GM12878 (cell line): ENCODE results near the gene ERFL. TPM values are rescaled to one million over a fixed set of nuclear protein-coding genes. Genes with fewer than 3 reads are reported as not detected.

Source experiments
- ATF7 ChIP-seq: fragments of 450-650 bp; IDR thresholded peaks from 2 replicates; pipeline ENCODE4 v1.6.1; 2016; ENCODE audit warnings: low read depth, mild to moderate bottlenecking
- BACH1 ChIP-seq: fragments of 450-650 bp; IDR thresholded peaks from 2 replicates; pipeline ENCODE4 v1.6.1; 2017; ENCODE audit warnings: mild to moderate bottlenecking, borderline replicate concordance
- CBX3 ChIP-seq: fragments of 200-600 bp; sonication (generic); IDR thresholded peaks from 2 replicates; pipeline ENCODE4 v1.6.1; 2016; ENCODE audit warnings: low read depth, borderline replicate concordance
- CREB1 ChIP-seq: IDR thresholded peaks from 2 replicates; pipeline ENCODE4 v1.6.1; 2012; ENCODE audit warnings: low read depth, mild to moderate bottlenecking, inconsistent platforms
- CTCF ChIP-seq, 3 experiments: IDR thresholded peaks in 2 of 3; conservative IDR thresholded peaks in 1 of 3; 2 replicates each; pipeline ENCODE4 v1.5.1; 2011; ENCODE audit warnings: low read depth in 3 of 3, low read length in 3 of 3, mild to moderate bottlenecking in 3 of 3, control low read depth in 2 of 3, moderate library complexity in 2 of 3, inconsistent platforms in 1 of 3, mixed read lengths in 1 of 3; ENCODE audit not compliant: control insufficient read depth in 2 of 3, insufficient read depth in 1 of 3; ENCODE audit errors: extremely low read depth in 1 of 3
- HDAC6 ChIP-seq: fragments of 200-600 bp; sonication (generic); IDR thresholded peaks from one replicate; pipeline ENCODE4 v1.8.0; 2017; ENCODE audit warnings: antibody characterized with exemption; ENCODE audit not compliant: unreplicated experiment
- IKZF1 ChIP-seq: fragments of 450-650 bp; conservative IDR thresholded peaks from 2 replicates; pipeline ENCODE4 v1.6.1; 2017; ENCODE audit warnings: antibody characterized with exemption, mild to moderate bottlenecking
- MAX ChIP-seq: IDR thresholded peaks from 2 replicates; pipeline ENCODE4 v1.6.1; 2012; ENCODE audit warnings: low read depth, low read length, improper control_type of control experiment
- NFYB ChIP-seq: IDR thresholded peaks from 2 replicates; pipeline ENCODE4 v1.6.1; 2011; ENCODE audit warnings: low read depth, mild to moderate bottlenecking, low read length, improper control_type of control experiment, moderate library complexity; ENCODE audit not compliant: insufficient read depth
- NR2C2 ChIP-seq: IDR thresholded peaks from 2 replicates; pipeline ENCODE4 v1.6.1; 2011; ENCODE audit warnings: borderline replicate concordance, low read depth; ENCODE audit not compliant: control insufficient read depth, insufficient read length
- RELA ChIP-seq: fragments of 450-650 bp; IDR thresholded peaks from 2 replicates; pipeline ENCODE4 v1.8.0; 2014; ENCODE audit warnings: borderline replicate concordance; ENCODE audit not compliant: partially characterized antibody
- SIN3A ChIP-seq: IDR thresholded peaks from 2 replicates; pipeline ENCODE4 v1.6.1; 2012; ENCODE audit warnings: low read depth, low read length, improper control_type of control experiment
- SMC3 ChIP-seq: IDR thresholded peaks from 2 replicates; pipeline ENCODE4 v1.6.1; 2011; ENCODE audit warnings: low read length, improper control_type of control experiment, borderline replicate concordance
- SP1 ChIP-seq: IDR thresholded peaks from one replicate; pipeline ENCODE4 v1.6.1; 2011; ENCODE audit warnings: low read depth, low read length
- SREBF2 ChIP-seq: IDR thresholded peaks from 2 replicates; pipeline ENCODE4 v1.6.1; 2012; ENCODE audit warnings: mild to moderate bottlenecking, low read length
- ZNF24 ChIP-seq: fragments of 450-650 bp; IDR thresholded peaks from 2 replicates; pipeline ENCODE4 v1.6.1; 2017; ENCODE audit warnings: antibody characterized with exemption, mild to moderate bottlenecking
- ZNF384 ChIP-seq: IDR thresholded peaks from 2 replicates; pipeline ENCODE4 v1.6.1; 2012; ENCODE audit warnings: low read depth, mild to moderate bottlenecking, low read length, improper control_type of control experiment, borderline replicate concordance
- polyA plus RNA-seq, 11 experiments: library from polyadenylated mRNA; depleted of rRNA in 4 of 11; unstranded in 6 of 11; stranded (reverse) in 5 of 11; fragments of >200 nt; fragmentation: Nextera tagmentation in 4 of 11; fragmentation: Illumina TruSeq in 1 of 11; extraction: Ambion mirVana in 4 of 11; extraction: Trizol in 1 of 11; gene quantifications; 1 replicate in 1 of 11; 2 replicates in 10 of 11; pipeline versions ENCODE4 v1.2.1 to v1.2.3, GENCODE V29; 2011 to 2016; ENCODE audit warnings: inconsistent platforms in 2 of 11, missing spikeins in 2 of 11, low read depth in 1 of 11
- total RNA-seq, 4 experiments: library from RNA; depleted of rRNA in 3 of 4; stranded (reverse); fragments of >200 nt in 3 of 4; fragmentation: Illumina TruSeq in 1 of 4; extraction: Trizol in 1 of 4; gene quantifications; 2 replicates each; pipeline versions ENCODE4 v1.2.1 to v1.2.3, GENCODE V29; 2013 to 2021
- TF ChIP-seq, protein P1 (sequence below): IDR thresholded peaks from 2 replicates; pipeline ENCODE4 v1.6.1; 2011; ENCODE audit warnings: borderline replicate concordance, low read depth, mild to moderate bottlenecking, moderate library complexity, low read length; ENCODE audit not compliant: insufficient read depth, poor library complexity, severe bottlenecking
- TF ChIP-seq, protein P2 (sequence below): IDR thresholded peaks from 2 replicates; pipeline ENCODE4 v1.6.1; 2011; ENCODE audit warnings: borderline replicate concordance, low read depth, mild to moderate bottlenecking, moderate library complexity, mixed read lengths, low read length; ENCODE audit not compliant: insufficient read depth; ENCODE audit errors: extremely low read length
- TF ChIP-seq, protein P3 (sequence below): fragments of 450-650 bp; IDR thresholded peaks from 2 replicates; pipeline ENCODE4 v1.6.1; 2018; ENCODE audit warnings: mild to moderate bottlenecking, low read depth, moderate library complexity; ENCODE audit not compliant: partially characterized antibody
- TF ChIP-seq, protein P4 (sequence below): fragments of 150-350 bp; IDR thresholded peaks from 2 replicates; pipeline ENCODE4 v1.6.1; 2014; ENCODE audit warnings: mild to moderate bottlenecking, low read depth, low read length

ERFL gene
- total and polyA plus RNA-seq, 10 of the 15 experiments (the other 5 are each of a cell fraction or from before 2014, with no cell fraction given), result 0.04 to 0.10 (median 0.05) TPM; not detected in 7

- TF ChIP-seq ZNF384, result no peak
- TF ChIP-seq SMC3, result peak; percentile 37; the same call in 1 of the 2 replicates
- TF ChIP-seq, protein P1, sequence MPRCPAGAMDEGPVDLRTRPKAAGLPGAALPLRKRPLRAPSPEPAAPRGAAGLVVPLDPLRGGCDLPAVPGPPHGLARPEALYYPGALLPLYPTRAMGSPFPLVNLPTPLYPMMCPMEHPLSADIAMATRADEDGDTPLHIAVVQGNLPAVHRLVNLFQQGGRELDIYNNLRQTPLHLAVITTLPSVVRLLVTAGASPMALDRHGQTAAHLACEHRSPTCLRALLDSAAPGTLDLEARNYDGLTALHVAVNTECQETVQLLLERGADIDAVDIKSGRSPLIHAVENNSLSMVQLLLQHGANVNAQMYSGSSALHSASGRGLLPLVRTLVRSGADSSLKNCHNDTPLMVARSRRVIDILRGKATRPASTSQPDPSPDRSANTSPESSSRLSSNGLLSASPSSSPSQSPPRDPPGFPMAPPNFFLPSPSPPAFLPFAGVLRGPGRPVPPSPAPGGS, result peak; percentile 38
- TF ChIP-seq NR2C2, result no peak
- no peak for TF ChIP-seq ZNF24
- no peak for TF ChIP-seq CREB1
- TF ChIP-seq ATF7, result peak; percentile 21; the same call in 1 of the 2 replicates
- TF ChIP-seq, protein P2, sequence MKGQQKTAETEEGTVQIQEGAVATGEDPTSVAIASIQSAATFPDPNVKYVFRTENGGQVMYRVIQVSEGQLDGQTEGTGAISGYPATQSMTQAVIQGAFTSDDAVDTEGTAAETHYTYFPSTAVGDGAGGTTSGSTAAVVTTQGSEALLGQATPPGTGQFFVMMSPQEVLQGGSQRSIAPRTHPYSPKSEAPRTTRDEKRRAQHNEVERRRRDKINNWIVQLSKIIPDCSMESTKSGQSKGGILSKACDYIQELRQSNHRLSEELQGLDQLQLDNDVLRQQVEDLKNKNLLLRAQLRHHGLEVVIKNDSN, result no peak
- TF ChIP-seq, protein P3, sequence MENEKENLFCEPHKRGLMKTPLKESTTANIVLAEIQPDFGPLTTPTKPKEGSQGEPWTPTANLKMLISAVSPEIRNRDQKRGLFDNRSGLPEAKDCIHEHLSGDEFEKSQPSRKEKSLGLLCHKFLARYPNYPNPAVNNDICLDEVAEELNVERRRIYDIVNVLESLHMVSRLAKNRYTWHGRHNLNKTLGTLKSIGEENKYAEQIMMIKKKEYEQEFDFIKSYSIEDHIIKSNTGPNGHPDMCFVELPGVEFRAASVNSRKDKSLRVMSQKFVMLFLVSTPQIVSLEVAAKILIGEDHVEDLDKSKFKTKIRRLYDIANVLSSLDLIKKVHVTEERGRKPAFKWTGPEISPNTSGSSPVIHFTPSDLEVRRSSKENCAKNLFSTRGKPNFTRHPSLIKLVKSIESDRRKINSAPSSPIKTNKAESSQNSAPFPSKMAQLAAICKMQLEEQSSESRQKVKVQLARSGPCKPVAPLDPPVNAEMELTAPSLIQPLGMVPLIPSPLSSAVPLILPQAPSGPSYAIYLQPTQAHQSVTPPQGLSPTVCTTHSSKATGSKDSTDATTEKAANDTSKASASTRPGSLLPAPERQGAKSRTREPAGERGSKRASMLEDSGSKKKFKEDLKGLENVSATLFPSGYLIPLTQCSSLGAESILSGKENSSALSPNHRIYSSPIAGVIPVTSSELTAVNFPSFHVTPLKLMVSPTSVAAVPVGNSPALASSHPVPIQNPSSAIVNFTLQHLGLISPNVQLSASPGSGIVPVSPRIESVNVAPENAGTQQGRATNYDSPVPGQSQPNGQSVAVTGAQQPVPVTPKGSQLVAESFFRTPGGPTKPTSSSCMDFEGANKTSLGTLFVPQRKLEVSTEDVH, result no peak
- TF ChIP-seq, protein P4, sequence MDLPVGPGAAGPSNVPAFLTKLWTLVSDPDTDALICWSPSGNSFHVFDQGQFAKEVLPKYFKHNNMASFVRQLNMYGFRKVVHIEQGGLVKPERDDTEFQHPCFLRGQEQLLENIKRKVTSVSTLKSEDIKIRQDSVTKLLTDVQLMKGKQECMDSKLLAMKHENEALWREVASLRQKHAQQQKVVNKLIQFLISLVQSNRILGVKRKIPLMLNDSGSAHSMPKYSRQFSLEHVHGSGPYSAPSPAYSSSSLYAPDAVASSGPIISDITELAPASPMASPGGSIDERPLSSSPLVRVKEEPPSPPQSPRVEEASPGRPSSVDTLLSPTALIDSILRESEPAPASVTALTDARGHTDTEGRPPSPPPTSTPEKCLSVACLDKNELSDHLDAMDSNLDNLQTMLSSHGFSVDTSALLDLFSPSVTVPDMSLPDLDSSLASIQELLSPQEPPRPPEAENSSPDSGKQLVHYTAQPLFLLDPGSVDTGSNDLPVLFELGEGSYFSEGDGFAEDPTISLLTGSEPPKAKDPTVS, result no peak
- TF ChIP-seq RELA, result no peak
- no peak for TF ChIP-seq SIN3A
- TF ChIP-seq IKZF1, result peak; percentile 73
- TF ChIP-seq CBX3, result no peak
- peak; percentile 60; the same call in 1 of the 2 replicates for TF ChIP-seq BACH1
- TF ChIP-seq SP1, result no peak
- no peak for TF ChIP-seq NFYB
- TF ChIP-seq CTCF (IDR thresholded peaks at IDR 0.05 in 2 of 3, conservative IDR thresholded peaks at IDR 0.05 in 1 of 3; ENCODE audit: control insufficient read depth in 2 of 3, extremely low read depth in 1 of 3, insufficient read depth in 1 of 3, low read depth in 3 of 3, low read length in 3 of 3), result peak; percentile 42 to 62 (median 52); a peak in 5 of 6 replicates
- no peak for TF ChIP-seq SREBF2
- TF ChIP-seq HDAC6, result no peak
- no peak; the same call in 1 of the 2 replicates for TF ChIP-seq MAX
Observed at GRCh38 chr19:41887711-41888382, 40.4 kb downstream of the ERFL start (continued).
